Right lobe of liver (tissue), 4 donors: ENCODE results near the gene EPHA6.

Source experiments
- CTCF ChIP-seq, 4 donors: fragments of 200-600 bp in 3 of 4; fragments of 450-650 bp in 1 of 4; IDR thresholded peaks; one replicate each; pipeline versions ENCODE4 v1.5.1 to v1.8.0; 2016 to 2022; ENCODE audit warnings: antibody characterized with exemption in 4 of 4, mild to moderate bottlenecking in 2 of 4
- POLR2A ChIP-seq: fragments of 450-650 bp; IDR thresholded peaks from one replicate; pipeline ENCODE4 v1.6.1; 2017; ENCODE audit warnings: antibody characterized with exemption, mild to moderate bottlenecking
- donor health status: DM: no; HTN: no; CAD: no.
- donor health status: DM: no; HTN: no; CAD: no.
- donor health status: DM: no; HTN: yes; CAD: no.

DNA sequence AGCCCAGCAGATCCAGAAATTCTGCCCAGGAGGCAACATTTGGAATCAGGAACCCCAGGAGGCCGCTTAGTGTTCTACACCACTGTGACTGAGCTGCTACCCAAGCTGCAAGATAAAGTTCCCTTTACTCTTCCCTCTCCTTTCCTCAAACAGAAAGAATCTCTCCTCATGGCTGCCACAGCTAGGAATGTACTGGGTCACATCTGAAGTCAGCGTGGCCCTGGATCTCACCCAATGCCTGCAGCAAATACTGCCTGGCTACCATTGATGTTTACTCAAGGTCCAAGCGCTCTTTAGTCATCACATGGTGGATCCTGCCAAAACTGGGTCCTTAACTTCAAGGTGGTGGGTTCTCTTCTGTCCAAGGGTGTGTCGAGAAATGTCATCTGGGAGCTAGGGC, 382.7 kb downstream of the EPHA6 start:
- TF ChIP-seq CTCF (IDR thresholded peaks at IDR 0.05) (no peak), POLR2A (no peak)
